Thoracic aorta (tissue), 2 donors: ENCODE data around the gene GADD45GIP1. TPM values are rescaled to one million over a fixed set of nuclear protein-coding genes. Genes with fewer than 3 reads are reported as not detected.
"Not testable (repeated sequence)": the region's sequence is repeated elsewhere in the genome, so short reads cannot be mapped to it uniquely, and the experiment has no call there.

Source experiments
- ATAC-seq: fragments of 150-250 bp; one replicate; pipeline ENCODE4 v1.8.0; 2017; ENCODE audit warnings: low read depth; ENCODE audit not compliant: insufficient number of reproducible peaks, low FRiP score
- DNase-seq: peaks from one replicate; pipeline ENCODE4 v3.0.0-alpha.2; 2020; ENCODE audit warnings: low spot score
- H3K27ac ChIP-seq, 2 donors: fragments of 200-600 bp; sonication (generic); 1 replicate in 1 of 2; 2 replicates in 1 of 2; pipeline ENCODE4 v1.5.1; 2016; ENCODE audit warnings: mild to moderate bottlenecking in 2 of 2, moderate library complexity in 2 of 2
- H3K27me3 ChIP-seq: fragments of 200-600 bp; sonication (generic); replicated peaks from 2 replicates; pipeline ENCODE4 v1.6.0; 2016; ENCODE audit warnings: mild to moderate bottlenecking; ENCODE audit not compliant: insufficient read depth
- H3K36me3 ChIP-seq: fragments of 200-600 bp; sonication (generic); one replicate; pipeline ENCODE4 v1.5.1; 2016
- H3K4me1 ChIP-seq, 2 donors: fragments of 200-600 bp; sonication (generic); 1 replicate in 1 of 2; 2 replicates in 1 of 2; pipeline versions ENCODE4 v1.5.1 to v1.6.0; 2016; ENCODE audit warnings: low read depth in 2 of 2, mild to moderate bottlenecking in 1 of 2; ENCODE audit not compliant: control insufficient read depth in 1 of 2
- H3K4me3 ChIP-seq: fragments of 200-600 bp; sonication (generic); 2 replicates; pipeline ENCODE4 v1.5.1; 2016; ENCODE audit warnings: mild to moderate bottlenecking
- H3K9me3 ChIP-seq: fragments of 200-600 bp; sonication (generic); 2 replicates; pipeline ENCODE4 v1.5.1; 2016
- CTCF ChIP-seq: fragments of 200-600 bp; sonication (generic); IDR thresholded peaks from one replicate; pipeline ENCODE4 v1.5.1; 2019; ENCODE audit warnings: antibody characterized with exemption
- total RNA-seq, 2 donors: library from RNA; depleted of rRNA; stranded (reverse); fragments of >200 nt; gene quantifications; one replicate each; pipeline versions ENCODE4 v1.1.0 to v1.2.3, GENCODE V29; 2016

GADD45GIP1 gene
- total RNA-seq, 2 donors from 2014 or later: 30.2 to 42.8 TPM

- no peaks in the 10 kb centered on the region for H3K27me3 ChIP-seq
- no peaks in the 10 kb centered on the region for H3K36me3 ChIP-seq
- H3K4me3 ChIP-seq: no peak within 1 kb of the TSS
- H3K4me1 ChIP-seq: peaks cover 0 to 9% of the 10 kb centered on the region in 2 donors
- H3K9me3 ChIP-seq: no peaks in the 10 kb centered on the region
- ATAC-seq: no peak
- no peak for TF ChIP-seq CTCF
- peak within 1 kb of the TSS in 1 of 2 donors; percentile 3 for H3K27ac ChIP-seq
- no peak for DNase-seq
These were observed 12.4 kb upstream of the GADD45GIP1 start, which contains the start of gene DAND5 for GRCh38 chr19:12969292-12969988. TSS of gene DAND5 (plus strand) at chr19:12969576. CDS start at chr19:12969661, 85 bp downstream.

GRCh38 chr19:12967907-12968306, 10.9 kb upstream of the GADD45GIP1 start:
- no peak for ATAC-seq
- no peak for TF ChIP-seq CTCF

GRCh38 chr19:12965812-12966135, 8.8 kb upstream of the GADD45GIP1 start:
- H3K27me3 ChIP-seq: no peaks in the 10 kb centered on the region
- peaks cover 0 to 9% of the 10 kb centered on the region in 2 donors for H3K4me1 ChIP-seq
- H3K9me3 ChIP-seq: no peaks in the 10 kb centered on the region
- peak overlapping the region in 1 of 2 donors; percentile 38 for H3K27ac ChIP-seq
- TF ChIP-seq CTCF: no peak
- DNase-seq: no peak
- no peaks in the 10 kb centered on the region for H3K36me3 ChIP-seq
- ATAC-seq: no peak
- peak overlapping the region; percentile 77 for H3K4me3 ChIP-seq

More at GRCh38 chr19:12967907-12968306, 10.9 kb upstream of the GADD45GIP1 start:
- Histone ChIP-seq H3K9me3 (no peaks in the 10 kb centered on the region), H3K36me3 (no peaks in the 10 kb centered on the region), H3K4me3 (no peak overlapping the region), H3K27ac (no peak overlapping the region), H3K4me1 (peaks cover 0 to 9% of the 10 kb centered on the region in 2 donors), H3K27me3 (no peaks in the 10 kb centered on the region)
- DNase-seq: no peak

GRCh38 chr19:12965017-12965811, 8.2 kb upstream of the GADD45GIP1 start:
- H3K4me1 ChIP-seq: peaks cover 0 to 9% of the 10 kb centered on the region in 2 donors
- peak; percentile 76 for ATAC-seq
- peak; percentile 49 for DNase-seq
- H3K27ac ChIP-seq: peak overlapping the region in 1 of 2 donors; percentile 38
- peak; percentile 97 for TF ChIP-seq CTCF
- no peaks in the 10 kb centered on the region for H3K27me3 ChIP-seq
- no peaks in the 10 kb centered on the region for H3K9me3 ChIP-seq
- H3K36me3 ChIP-seq: no peaks in the 10 kb centered on the region
- H3K4me3 ChIP-seq: peak overlapping the region; percentile 77

- no peaks in the 10 kb centered on the region for H3K9me3 ChIP-seq
- H3K27me3 ChIP-seq: no peaks in the 10 kb centered on the region
- H3K4me1 ChIP-seq: peaks cover 6 to 20% of the 10 kb centered on the region in 2 donors
- no peaks in the 10 kb centered on the region for H3K36me3 ChIP-seq
- ATAC-seq: no peak
- DNase-seq: no peak
- no peak for TF ChIP-seq CTCF
- no peak overlapping the region for H3K4me3 ChIP-seq
- H3K27ac ChIP-seq: no peak overlapping the region
These were observed 2.5 kb upstream of the GADD45GIP1 start for GRCh38 chr19:12959481-12959880.

- not testable (repeated sequence) for H3K36me3 ChIP-seq, DNase-seq, H3K9me3 ChIP-seq, H3K27me3 ChIP-seq, ATAC-seq
- peak overlapping the region; percentile 96 for H3K4me3 ChIP-seq
- H3K4me1 ChIP-seq: peaks cover 15 to 38% of the 10 kb centered on the region in 2 donors
- H3K27ac ChIP-seq: peak overlapping the region; percentile 92 to 95
These were observed 448 bp upstream of the GADD45GIP1 start for GRCh38 chr19:12957389-12957952.
